GM19035 (cell line): Measurements from ENCODE around the gene GBX2.

Source experiments
- ATAC-seq: cut with Tn5 transposase; IDR thresholded peaks from one replicate; pipeline ENCODE4 v1.9.1; 2021; ENCODE audit not compliant: unreplicated experiment

Gene GBX2

GRCh38 chr2:236168110-236169080, at the start of gene GBX2:
GBX2 (minus strand) TSS chr2:236168386; CDS start chr2:236167971, 415 bp downstream.
- ATAC-seq: no peak

- no peak for ATAC-seq
Observed at GRCh38 chr2:236217926-236218325, 49.7 kb upstream of the GBX2 start.

DNA sequence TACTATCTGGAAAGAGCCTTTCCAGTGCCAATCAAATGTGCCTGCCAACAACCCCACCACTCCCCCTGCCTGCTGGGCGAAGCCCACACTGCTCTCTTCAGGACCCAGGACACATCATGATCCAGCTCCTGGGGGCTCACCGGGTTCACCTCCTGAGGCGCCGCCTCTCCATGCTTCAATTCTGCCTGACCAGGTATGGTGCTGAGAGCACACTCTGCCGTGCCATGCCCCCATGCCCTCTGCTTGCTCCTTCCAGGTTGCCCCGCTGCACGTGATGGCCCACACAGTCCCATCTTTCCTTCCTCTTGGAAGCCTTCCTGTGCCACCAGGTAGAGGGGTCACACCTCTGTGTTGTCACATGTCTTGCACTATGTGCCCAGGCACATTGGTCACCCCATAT, 48.5 kb upstream of the GBX2 start:
- no peak for ATAC-seq

DNA sequence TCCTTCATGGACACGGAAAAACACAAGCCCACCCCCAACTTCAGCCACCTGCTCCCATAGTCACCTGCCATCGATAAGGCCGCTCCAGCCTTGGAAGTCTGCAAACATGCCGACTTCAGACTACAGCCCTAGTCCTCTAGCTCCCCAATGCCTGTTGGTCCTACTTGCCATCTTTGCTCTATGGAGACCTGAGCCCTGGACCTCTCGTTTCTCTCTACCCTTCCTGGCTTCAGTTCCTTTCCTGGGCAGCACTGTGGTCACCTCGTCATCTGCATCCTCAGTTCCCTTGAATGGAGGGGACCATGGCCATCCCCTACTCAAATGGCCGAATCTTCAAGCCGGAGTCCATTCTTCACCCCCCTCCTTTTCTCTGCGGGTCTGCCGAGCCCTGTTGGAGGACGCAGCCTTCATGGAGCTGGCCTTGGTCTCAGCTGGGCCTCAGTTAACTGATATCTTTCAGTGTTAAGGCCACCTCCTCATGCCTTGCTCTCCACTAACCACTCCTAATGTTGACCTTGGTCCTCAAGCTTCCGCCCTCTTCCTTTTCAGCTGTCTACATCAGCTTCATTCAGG, 47.7 kb upstream of the GBX2 start:
- ATAC-seq: no peak

DNA sequence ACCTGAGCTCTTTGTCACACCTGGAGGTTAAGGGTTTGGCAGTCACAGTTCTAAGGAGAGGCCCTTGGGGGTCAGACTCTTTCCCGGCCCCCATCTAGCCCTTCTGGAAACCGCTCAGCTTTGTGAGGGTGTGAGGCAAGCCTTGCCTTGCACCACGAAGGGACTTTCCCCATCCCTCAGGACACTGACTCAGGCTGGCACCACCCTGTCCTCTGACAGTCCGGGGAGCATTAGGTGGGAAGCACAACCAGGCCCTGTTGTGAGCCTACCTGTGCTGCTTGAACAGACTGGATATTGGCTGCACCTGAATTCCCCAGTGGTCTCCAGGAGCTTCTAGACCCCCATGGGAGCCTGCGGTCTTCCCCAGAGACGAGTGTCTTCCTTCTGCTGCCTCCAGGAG, 47.0 kb upstream of the GBX2 start:
- ATAC-seq: no peak

DNA sequence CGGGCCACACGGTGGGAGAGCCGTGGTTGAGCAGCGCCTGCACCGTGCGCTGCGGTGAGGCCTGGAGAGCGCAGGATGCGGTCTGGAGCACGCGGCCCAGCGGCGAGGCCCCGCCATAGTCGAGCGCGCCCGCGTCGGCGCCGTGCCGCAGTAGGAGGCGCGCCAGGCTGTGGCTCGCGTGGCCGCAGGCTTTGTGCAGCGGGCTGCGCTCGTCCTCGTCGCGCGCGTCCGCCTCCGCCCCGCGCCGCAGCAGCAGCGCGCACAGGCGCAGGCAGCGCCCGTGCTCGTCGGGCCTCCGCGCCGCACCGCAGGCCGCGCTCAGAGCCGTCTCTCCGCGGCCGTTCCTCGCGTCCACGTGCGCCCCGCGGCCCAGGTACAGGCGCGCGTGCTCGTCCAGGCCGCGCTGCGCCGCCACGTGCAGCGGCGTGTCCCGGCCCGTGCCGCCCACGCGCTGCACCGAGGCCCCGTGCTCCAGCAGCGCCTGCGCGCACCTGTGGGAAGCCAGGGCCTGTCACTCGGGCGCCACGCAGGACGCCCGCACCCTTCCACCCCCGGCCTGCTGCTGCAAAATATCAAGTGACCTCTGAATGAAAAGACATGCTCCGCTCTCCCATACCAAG, 46.3 kb upstream of the GBX2 start:
- ATAC-seq: no peak

DNA sequence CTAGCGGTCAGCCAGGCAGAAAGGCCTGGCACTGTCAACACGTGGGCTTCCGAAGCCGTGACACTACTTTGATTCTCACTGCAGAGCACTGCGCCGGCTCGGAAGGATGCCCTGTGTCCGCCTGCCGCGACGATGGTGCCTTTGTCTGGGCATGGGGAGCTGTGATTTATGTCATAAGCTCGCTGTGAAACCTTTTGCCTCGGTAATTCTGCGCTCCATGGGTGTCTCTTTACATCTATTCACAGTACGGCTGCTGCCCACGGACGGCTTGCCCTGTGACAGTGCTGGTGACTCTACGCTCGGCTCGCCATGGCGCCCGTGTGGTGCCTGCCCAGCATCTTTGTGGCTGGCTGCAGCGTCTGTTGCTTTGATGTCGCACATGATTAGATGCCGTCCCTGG, 43.1 kb upstream of the GBX2 start:
- no peak for ATAC-seq

DNA sequence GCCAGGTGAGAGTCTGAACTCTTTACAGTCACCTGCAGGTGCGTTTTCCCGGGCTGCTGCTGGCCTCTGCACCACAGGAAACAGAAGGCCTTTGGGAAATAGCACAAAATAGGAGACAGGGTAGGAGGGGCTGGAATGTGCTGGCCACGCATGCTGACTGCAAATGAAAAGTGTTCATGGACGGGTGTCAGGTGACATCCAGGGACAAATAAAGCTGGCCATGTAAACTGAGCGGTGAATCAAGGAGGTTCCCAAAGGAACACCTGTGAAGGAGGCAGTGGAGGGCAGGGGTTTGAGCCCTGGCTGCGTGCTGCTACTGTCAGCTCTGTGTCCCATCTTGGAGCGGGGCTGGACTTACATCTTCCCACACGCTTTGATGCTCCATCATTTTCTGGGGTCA, 42.4 kb upstream of the GBX2 start:
- ATAC-seq: no peak

- no peak for ATAC-seq
Observed at GRCh38 chr2:236209996-236210395, 41.8 kb upstream of the GBX2 start.

DNA sequence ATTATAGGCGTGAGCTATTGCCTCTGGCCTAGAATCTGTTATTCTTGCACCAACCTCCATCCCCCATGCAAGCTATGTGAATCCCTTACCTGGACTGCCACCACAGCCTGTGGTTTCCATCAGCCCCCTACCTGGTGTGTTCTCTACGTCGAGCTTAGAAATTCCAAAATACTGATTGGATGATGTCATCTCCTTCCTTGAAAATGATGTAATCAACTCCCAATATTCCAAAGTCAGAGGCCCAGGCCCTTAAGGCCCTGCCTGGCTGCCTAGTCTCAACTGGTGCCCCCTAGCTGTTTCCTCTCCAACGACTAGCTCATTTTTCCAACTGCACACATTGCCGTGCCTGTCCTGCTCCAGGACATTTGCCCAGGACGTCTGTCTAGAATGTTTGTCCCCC, 41.3 kb upstream of the GBX2 start:
- ATAC-seq: no peak

DNA sequence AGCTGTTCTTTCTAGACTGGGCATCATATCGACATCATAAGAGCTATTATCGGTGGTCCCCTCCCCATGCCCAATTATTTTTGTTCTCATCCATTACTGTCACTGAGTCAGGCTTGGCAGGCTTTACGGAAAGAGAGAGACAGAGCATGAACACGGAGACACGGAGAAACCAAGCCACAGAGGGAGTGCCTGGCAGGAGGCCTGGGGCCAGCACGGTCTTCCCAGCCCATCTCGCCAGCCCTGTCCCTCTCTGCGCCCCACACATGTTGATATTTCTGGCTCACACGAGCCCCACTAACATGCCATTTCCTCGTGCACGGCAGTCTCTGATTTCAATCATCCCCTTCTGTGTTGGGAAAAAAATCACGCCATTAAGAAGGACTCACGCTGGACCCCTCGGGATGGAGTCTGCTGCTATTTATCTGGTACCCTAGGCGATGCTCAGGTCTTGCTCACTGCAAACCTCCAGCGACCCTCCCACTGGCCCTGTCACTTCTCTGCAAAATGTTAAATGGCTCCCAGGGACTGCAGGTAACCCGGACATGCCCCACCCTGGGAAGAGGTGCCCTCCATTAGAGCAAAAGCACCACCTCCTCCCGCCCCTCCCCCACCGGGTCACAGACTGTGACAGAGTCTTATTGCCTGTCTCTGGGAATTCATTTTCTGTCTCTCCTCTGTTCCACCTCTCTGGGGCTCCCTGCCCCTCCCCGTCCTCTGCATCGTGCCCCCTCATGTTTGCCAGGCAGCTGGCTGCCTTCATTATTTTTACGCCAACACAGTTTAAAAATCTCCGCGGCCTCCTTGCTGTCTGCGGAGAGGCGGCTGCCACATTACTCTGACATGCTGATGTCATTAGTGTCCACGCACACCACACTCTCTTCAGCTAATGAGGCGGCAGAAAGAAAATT, 40.1 kb upstream of the GBX2 start:
- ATAC-seq: no peak

GRCh38 chr2:236207472-236207871, 39.3 kb upstream of the GBX2 start:
- ATAC-seq: no peak

DNA sequence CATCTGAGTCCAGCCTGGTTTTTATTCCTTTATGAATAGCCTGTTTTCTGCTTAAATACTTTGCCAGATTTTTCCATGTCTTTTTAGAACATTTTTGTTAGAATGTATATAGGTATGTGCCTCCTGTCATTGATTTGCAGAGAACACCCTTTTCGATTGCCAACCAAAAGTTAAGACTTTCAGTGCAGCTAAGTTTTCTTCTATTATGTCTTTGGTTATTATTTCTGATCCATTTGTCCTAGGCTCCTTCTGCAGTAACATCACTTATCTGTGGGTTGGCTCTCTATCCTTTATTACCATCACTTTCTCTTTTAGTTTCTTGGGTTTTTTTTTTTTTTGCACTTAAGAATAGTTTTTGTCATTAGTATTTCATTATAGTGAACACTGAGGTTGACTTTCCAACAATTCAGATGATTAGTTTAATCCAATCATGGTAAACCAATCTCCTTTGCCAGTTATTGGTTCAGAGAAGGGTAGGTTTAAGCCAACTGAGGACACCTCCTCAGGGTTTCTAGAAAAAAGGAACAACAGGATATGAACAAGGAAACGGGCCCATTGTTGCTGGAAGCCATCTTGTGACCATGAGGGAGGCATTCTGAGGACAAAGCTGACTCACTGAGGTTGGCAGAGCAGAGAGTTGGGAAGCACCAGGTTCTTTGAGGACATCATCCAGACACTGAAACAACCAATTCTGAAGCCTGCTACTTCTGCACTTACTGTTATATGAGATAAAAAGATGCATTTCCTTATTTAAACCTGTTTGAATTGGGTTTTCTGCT, 37.9 kb upstream of the GBX2 start:
- ATAC-seq: no peak

GRCh38 chr2:236204953-236205352, 36.8 kb upstream of the GBX2 start:
- no peak for ATAC-seq

- ATAC-seq: no peak
Observed at GRCh38 chr2:236200378-236200777, 32.2 kb upstream of the GBX2 start.

- ATAC-seq: no peak
Observed at GRCh38 chr2:236196366-236196765, 28.2 kb upstream of the GBX2 start.

DNA sequence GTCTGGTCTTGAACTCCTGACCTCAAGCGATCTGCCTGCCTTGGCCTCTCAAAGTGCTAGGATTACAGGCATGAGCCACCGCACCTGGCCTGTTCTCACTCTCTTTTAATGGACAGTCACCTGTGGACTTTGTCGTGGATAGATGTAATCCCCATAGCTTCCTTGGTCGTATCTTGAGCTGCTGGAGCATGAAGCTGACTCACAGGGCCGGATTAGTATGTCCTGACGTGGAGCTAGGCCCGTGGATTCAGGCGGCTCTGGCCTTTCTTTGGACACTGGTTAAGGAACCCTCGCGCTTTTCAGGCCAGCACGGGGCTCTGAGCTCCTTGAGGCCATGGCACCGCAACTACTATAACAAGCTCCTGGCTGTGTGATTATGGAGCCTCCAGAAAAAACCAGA, 27.5 kb upstream of the GBX2 start:
- ATAC-seq: no peak

DNA sequence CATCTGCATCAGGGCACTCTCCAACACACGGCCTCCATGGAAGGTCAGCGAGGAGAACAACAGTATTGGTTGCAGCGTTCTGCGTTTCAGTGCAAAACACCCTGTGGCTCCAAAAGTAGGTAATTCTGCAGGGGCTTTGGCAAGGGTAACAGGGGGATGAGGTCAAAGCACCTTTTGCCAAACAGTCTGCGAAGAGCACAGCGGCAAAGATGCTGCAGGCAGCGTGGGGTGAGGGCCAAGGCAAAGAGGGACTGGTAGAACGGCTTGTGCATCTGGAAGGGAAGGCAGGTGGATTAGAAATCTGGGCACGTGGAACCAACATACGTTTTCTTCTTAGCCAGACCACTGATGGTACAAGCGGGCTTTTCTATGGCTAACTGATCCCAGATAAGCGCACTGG, 26.6 kb upstream of the GBX2 start:
- ATAC-seq: no peak

DNA sequence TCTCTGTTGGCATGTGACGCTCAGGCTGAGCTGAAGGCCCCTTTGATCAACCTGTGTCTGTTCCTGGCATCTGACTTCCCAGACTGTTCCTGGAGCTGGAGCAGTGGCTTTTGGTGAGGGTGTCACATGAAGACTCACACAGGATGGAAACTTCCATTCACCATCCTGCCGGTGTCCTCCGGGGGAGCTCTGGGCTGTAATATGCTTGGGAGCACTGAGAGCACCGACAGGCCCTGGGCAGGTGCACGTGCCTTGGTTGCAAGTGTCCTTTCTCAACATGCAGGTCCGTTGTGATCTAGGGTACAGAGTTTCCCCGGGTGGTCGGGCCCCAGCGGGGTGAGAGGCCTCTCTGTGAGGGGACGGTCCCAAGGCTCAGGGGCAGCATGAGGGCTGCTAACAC, 24.8 kb upstream of the GBX2 start:
- no peak for ATAC-seq

DNA sequence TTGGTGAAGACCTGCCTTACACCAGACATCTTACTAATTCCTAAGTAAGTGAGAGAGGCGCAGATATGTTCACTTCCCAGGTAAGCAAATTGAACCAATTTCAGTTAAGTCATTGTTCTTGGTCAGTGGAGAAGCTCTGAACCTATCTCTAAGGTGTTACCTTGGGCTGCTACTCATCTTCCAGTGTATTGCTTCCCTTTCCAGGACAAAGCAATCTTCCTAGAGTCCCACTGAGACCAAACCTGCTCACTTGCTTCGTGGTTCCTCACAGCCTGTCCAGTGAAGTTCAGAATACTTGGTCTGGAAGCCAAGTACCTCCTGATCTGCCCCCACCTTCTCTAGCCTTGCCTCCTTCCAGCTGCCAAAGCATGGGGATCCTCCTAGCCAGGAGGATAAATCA, 22.5 kb upstream of the GBX2 start:
- ATAC-seq: no peak
